DND-41 (cell line): ENCODE results near the gene ARHGAP5.

Experiments
- ATAC-seq: fragments of 200-7000 bp; cut with Tn5 transposase; 3 replicates; pipeline ENCODE4 v1.9.1; 2021; ENCODE audit warnings: low read depth; ENCODE audit not compliant: insufficient read depth
- DNase-seq: peaks from one replicate; pipeline ENCODE4 v3.0.0-alpha.2; 2020
- H2AFZ ChIP-seq: 2 replicates; pipeline ENCODE4 v1.6.0; 2012; ENCODE audit warnings: low read depth, low read length
- H3K27ac ChIP-seq: 2 replicates; pipeline ENCODE4 v1.5.1; 2012; ENCODE audit warnings: low read length, inconsistent platforms
- H3K27me3 ChIP-seq: fragments of 200-600 bp; sonication (generic); 2 replicates; pipeline ENCODE4 v1.6.0; 2012; ENCODE audit warnings: low read length, mild to moderate bottlenecking, inconsistent platforms; ENCODE audit not compliant: insufficient read depth, poor library complexity
- H3K36me3 ChIP-seq: 2 replicates; pipeline ENCODE4 v1.5.1; 2012; ENCODE audit warnings: low read length, inconsistent platforms; ENCODE audit not compliant: insufficient read depth
- H3K4me1 ChIP-seq: 2 replicates; pipeline ENCODE4 v1.5.1; 2012; ENCODE audit warnings: mild to moderate bottlenecking, low read length; ENCODE audit not compliant: insufficient read depth
- H3K4me2 ChIP-seq: 2 replicates; pipeline ENCODE4 v1.6.0; 2012; ENCODE audit warnings: mild to moderate bottlenecking, moderate library complexity, low read length, inconsistent platforms; ENCODE audit not compliant: insufficient read depth
- H3K4me3 ChIP-seq, 2 experiments: fragments of 200-600 bp in 1 of 2; shearing (Covaris generic) in 1 of 2; 2 replicates each; pipeline ENCODE4 v1.5.1; 2012 to 2016; ENCODE audit warnings: inconsistent platforms in 2 of 2, low read length in 2 of 2, mild to moderate bottlenecking in 2 of 2, low read depth in 1 of 2, moderate library complexity in 1 of 2
- H3K79me2 ChIP-seq: 2 replicates; pipeline ENCODE4 v1.6.0; 2012; ENCODE audit warnings: low read length, inconsistent platforms; ENCODE audit not compliant: insufficient read depth
- H3K9ac ChIP-seq: 2 replicates; pipeline ENCODE4 v1.6.0; 2012; ENCODE audit warnings: low read depth, mild to moderate bottlenecking, inconsistent platforms, low read length, moderate library complexity
- H3K9me3 ChIP-seq: 2 replicates; pipeline ENCODE4 v1.5.1; 2012; ENCODE audit warnings: low read length, moderate library complexity, mild to moderate bottlenecking, inconsistent platforms; ENCODE audit not compliant: insufficient read depth, severe bottlenecking
- H4K20me1 ChIP-seq: 2 replicates; pipeline ENCODE4 v1.6.0; 2012; ENCODE audit warnings: low read length; ENCODE audit not compliant: insufficient read depth
- EZH2 ChIP-seq: IDR thresholded peaks from 3 replicates; pipeline ENCODE4 v1.6.1; 2012; ENCODE audit warnings: borderline replicate concordance, low read depth, mild to moderate bottlenecking, moderate library complexity, low read length, inconsistent platforms; ENCODE audit not compliant: severe bottlenecking
- TF ChIP-seq, protein P1 (sequence below): IDR thresholded peaks from 2 replicates; pipeline ENCODE4 v1.5.1; 2012; ENCODE audit warnings: borderline replicate concordance, low read length, moderate library complexity, mild to moderate bottlenecking; ENCODE audit not compliant: poor library complexity, severe bottlenecking; ENCODE audit errors: extremely low read depth

ARHGAP5 gene

DNA sequence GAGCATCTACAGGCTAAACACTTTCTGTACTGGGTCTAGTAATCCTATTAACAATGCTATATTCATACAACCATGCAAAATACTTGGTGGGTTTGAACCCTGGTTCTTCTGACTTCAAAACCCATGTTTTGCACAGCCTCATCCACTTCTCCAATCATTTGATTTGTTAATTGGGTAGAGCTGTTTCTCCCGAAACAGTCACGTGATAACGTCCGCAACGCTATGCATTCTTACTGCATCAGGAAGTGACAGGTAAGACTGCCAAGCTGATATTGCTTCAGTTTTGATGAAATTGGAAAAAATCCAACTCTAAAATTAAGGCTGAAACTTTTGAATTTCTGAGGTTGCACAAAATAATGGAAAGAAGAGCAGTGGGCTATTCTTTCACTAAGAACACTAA, 94.4 kb downstream of the ARHGAP5 start:
- H3K4me2 ChIP-seq, result no peak overlapping the region
- H3K79me2 ChIP-seq, result no peaks in the 10 kb centered on the region
- no peaks in the 10 kb centered on the region for H3K36me3 ChIP-seq
- no peak overlapping the region for H3K27ac ChIP-seq
- no peak for DNase-seq
- no peak overlapping the region for H3K9ac ChIP-seq
- H3K27me3 ChIP-seq, result no peaks in the 10 kb centered on the region
- no peaks in the 10 kb centered on the region for H4K20me1 ChIP-seq
- no peak overlapping the region for H3K4me3 ChIP-seq
- H3K9me3 ChIP-seq, result no peaks in the 10 kb centered on the region
- no peaks in the 10 kb centered on the region; the same call in 1 of the 2 replicates for H3K4me1 ChIP-seq
- TF ChIP-seq EZH2, result no peak
- TF ChIP-seq, protein P1, sequence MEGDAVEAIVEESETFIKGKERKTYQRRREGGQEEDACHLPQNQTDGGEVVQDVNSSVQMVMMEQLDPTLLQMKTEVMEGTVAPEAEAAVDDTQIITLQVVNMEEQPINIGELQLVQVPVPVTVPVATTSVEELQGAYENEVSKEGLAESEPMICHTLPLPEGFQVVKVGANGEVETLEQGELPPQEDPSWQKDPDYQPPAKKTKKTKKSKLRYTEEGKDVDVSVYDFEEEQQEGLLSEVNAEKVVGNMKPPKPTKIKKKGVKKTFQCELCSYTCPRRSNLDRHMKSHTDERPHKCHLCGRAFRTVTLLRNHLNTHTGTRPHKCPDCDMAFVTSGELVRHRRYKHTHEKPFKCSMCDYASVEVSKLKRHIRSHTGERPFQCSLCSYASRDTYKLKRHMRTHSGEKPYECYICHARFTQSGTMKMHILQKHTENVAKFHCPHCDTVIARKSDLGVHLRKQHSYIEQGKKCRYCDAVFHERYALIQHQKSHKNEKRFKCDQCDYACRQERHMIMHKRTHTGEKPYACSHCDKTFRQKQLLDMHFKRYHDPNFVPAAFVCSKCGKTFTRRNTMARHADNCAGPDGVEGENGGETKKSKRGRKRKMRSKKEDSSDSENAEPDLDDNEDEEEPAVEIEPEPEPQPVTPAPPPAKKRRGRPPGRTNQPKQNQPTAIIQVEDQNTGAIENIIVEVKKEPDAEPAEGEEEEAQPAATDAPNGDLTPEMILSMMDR, result no peak
- no peak overlapping the region for H2AFZ ChIP-seq
- no peak for ATAC-seq

- no peak for ATAC-seq
- Histone ChIP-seq H3K4me3 (no peak overlapping the region), H3K4me2 (no peak overlapping the region), H3K79me2 (no peaks in the 10 kb centered on the region), H3K27ac (no peak overlapping the region), H4K20me1 (no peaks in the 10 kb centered on the region), H3K9me3 (peaks cover 2% of the 10 kb centered on the region), H3K27me3 (no peaks in the 10 kb centered on the region), H3K9ac (no peak overlapping the region), H2AFZ (no peak overlapping the region), H3K36me3 (no peaks in the 10 kb centered on the region), H3K4me1 (no peaks in the 10 kb centered on the region)
- DNase-seq, result no peak
- TF ChIP-seq, protein P1, result no peak
- TF ChIP-seq EZH2, result no peak
These were observed 106.3 kb downstream of the ARHGAP5 start for GRCh38 chr14:32183151-32184058.

DNA sequence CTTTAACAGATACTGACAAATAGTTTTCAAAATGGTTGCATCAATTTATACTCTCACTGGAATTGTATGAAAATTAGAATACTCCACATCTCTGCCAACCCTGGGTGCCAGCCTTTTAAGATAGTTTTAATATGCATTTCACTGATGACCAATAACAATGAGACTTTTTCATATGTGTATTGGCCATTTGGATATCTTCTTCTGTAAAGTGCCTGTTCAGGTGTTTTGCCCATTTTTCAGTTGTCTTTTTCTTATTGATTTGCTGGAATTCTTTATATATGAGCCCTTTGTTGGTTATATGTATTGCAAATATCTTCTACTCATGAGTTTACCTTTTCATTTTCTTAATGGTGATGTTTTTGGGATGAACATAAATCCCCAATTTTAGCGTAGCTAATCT, 108.0 kb downstream of the ARHGAP5 start:
- TF ChIP-seq, protein P1, result no peak
- TF ChIP-seq EZH2, result no peak

More for the DNA sequence above, 108.0 kb downstream of the ARHGAP5 start:
- Histone ChIP-seq H3K79me2 (no peaks in the 10 kb centered on the region), H3K4me2 (no peak overlapping the region), H4K20me1 (no peaks in the 10 kb centered on the region), H3K9me3 (no peaks in the 10 kb centered on the region), H3K4me3 (no peak overlapping the region), H3K27ac (no peak overlapping the region), H3K27me3 (no peaks in the 10 kb centered on the region), H3K9ac (no peak overlapping the region), H3K4me1 (no peaks in the 10 kb centered on the region), H3K36me3 (no peaks in the 10 kb centered on the region), H2AFZ (no peak overlapping the region)
- ATAC-seq (no peak), DNase-seq (no peak)
